Measurements from ENCODE around the gene PRKCA. TPM values are rescaled to one million over a fixed set of nuclear protein-coding genes. Genes with fewer than 3 reads are reported as not detected.

The PRKCA gene
- total RNA-seq, 1 donor from 2014 or later: 16.4 TPM

DNA sequence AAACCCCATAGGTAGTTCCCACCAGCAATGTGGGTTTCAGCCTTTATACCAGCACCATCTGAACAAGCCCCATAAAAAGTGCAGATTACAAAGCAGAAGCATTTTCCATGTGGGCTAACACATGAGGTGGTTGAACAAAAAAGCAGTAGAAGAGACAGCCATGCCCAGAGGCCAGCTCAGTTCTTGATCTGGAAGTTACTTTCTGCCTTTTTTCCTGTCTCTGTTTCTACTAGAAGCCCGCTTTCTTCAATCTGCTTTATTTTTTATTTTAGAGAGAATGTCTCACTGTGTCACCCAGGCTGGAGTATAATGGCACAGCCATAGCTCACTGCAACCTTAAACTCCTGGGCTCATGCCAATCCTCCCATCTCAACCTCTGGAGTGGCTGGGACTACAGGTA, 41.7 kb upstream of the PRKCA start:
- DNase-seq (ENCODE audit: low spot score, unreplicated experiment): no peak
- Mint-ChIP-seq H3K27ac (no peak overlapping the region), H3K4me3 (ENCODE audit: low read depth) (no peak overlapping the region), H3K36me3 (ENCODE audit: insufficient read depth) (no peaks in the 10 kb centered on the region), H3K27me3 (no peaks in the 10 kb centered on the region), H3K4me1 (ENCODE audit: low read depth) (no peaks in the 10 kb centered on the region), H3K9me3 (ENCODE audit: low read depth) (peaks cover 10% of the 10 kb centered on the region)
- TF ChIP-seq, protein P1, sequence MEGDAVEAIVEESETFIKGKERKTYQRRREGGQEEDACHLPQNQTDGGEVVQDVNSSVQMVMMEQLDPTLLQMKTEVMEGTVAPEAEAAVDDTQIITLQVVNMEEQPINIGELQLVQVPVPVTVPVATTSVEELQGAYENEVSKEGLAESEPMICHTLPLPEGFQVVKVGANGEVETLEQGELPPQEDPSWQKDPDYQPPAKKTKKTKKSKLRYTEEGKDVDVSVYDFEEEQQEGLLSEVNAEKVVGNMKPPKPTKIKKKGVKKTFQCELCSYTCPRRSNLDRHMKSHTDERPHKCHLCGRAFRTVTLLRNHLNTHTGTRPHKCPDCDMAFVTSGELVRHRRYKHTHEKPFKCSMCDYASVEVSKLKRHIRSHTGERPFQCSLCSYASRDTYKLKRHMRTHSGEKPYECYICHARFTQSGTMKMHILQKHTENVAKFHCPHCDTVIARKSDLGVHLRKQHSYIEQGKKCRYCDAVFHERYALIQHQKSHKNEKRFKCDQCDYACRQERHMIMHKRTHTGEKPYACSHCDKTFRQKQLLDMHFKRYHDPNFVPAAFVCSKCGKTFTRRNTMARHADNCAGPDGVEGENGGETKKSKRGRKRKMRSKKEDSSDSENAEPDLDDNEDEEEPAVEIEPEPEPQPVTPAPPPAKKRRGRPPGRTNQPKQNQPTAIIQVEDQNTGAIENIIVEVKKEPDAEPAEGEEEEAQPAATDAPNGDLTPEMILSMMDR (IDR thresholded peaks at IDR 0.05; ENCODE audit: unreplicated experiment): no peak

DNA sequence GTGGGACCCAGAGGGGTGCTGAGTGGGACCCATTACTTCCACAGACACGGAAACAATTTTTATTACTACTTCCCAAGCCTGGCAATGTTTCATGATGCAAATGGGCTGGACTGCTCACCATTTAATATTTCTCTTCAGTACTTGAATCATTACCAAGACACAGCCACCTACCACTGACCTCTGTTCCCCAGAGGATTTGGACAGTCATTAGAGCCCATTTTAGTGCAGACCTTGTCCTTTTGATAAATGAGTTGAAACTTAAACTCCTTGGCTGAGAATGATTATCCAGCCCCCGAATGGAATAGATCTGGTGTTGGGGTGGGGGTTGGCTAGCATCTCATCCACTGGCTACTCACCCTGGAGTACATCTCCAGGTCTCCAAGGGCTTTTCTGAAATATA, 39.6 kb upstream of the PRKCA start:
- Mint-ChIP-seq H3K27me3 (no peaks in the 10 kb centered on the region), H3K27ac (no peak overlapping the region), H3K9me3 (ENCODE audit: low read depth) (peaks cover 13% of the 10 kb centered on the region), H3K36me3 (ENCODE audit: insufficient read depth) (no peaks in the 10 kb centered on the region), H3K4me3 (ENCODE audit: low read depth) (no peak overlapping the region), H3K4me1 (ENCODE audit: low read depth) (peaks cover 2% of the 10 kb centered on the region)
- TF ChIP-seq, protein P1 (IDR thresholded peaks at IDR 0.05; ENCODE audit: unreplicated experiment): no peak
- DNase-seq (ENCODE audit: low spot score, unreplicated experiment): no peak

DNA sequence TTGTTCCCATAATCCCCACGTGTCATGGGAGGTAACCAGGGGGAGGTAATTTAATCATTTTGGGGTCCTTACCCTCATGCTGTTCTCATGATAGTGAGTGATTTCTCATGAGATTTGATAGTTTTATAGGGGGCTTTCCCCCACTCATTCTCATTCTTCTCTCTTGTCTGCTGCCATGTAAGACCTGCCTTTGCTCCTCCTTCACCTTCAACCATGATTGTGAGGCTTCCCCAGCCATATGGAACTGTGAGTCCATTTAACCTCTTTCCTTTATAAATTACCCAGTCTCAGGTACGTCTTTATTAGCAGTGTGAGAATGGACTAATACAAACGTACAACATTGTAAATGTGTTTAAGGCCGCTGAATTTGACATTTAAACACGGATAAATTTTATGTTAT, 37.7 kb upstream of the PRKCA start:
- DNase-seq (ENCODE audit: low spot score, unreplicated experiment): no peak
- Mint-ChIP-seq H3K9me3 (ENCODE audit: low read depth) (peaks cover 13% of the 10 kb centered on the region), H3K36me3 (ENCODE audit: insufficient read depth) (peaks cover 2% of the 10 kb centered on the region), H3K4me3 (ENCODE audit: low read depth) (no peak overlapping the region), H3K27me3 (no peaks in the 10 kb centered on the region), H3K27ac (no peak overlapping the region), H3K4me1 (ENCODE audit: low read depth) (peaks cover 2% of the 10 kb centered on the region)
- TF ChIP-seq, protein P1 (IDR thresholded peaks at IDR 0.05; ENCODE audit: unreplicated experiment): no peak

DNA sequence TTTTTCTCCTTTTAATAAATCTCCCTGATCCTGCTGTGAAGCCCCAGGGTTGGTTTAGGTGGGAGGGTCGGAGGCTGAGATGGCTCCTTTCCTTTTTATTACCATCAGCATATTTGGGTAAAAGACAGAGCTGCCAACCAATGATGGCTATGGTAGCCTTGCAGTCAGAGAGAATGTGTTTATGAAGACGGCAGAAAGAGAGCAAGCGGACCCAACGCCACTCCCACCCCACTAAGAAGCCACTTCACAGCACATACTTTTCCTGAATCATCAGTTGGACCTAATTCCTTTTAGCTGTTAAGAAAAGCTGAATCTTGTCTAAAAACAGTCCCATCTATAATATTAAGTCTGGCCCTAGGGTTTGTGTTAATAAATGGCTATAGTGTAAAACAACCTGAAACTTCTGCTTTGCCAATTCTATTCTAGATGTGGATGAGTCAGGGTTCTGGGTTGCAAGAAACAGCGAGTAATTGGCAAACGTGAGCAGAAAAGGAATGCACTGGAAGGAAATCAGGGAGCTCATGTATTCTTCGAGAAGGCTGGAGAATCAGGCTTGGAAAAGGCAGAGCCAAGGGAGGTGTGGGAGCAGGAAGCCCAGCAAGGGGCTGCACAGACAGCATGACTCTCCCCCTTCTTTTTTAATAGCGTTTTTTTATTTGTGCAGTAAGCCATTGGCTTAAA, 34.0 kb upstream of the PRKCA start:
- Mint-ChIP-seq H3K27me3 (no peaks in the 10 kb centered on the region), H3K36me3 (ENCODE audit: insufficient read depth) (peaks cover 3% of the 10 kb centered on the region), H3K27ac (no peak overlapping the region), H3K4me1 (ENCODE audit: low read depth) (peaks cover 2% of the 10 kb centered on the region), H3K9me3 (ENCODE audit: low read depth) (peaks cover 25% of the 10 kb centered on the region), H3K4me3 (ENCODE audit: low read depth) (no peak overlapping the region)
- TF ChIP-seq, protein P1 (IDR thresholded peaks at IDR 0.05; ENCODE audit: unreplicated experiment): no peak
- DNase-seq (ENCODE audit: low spot score, unreplicated experiment): no peak

DNA sequence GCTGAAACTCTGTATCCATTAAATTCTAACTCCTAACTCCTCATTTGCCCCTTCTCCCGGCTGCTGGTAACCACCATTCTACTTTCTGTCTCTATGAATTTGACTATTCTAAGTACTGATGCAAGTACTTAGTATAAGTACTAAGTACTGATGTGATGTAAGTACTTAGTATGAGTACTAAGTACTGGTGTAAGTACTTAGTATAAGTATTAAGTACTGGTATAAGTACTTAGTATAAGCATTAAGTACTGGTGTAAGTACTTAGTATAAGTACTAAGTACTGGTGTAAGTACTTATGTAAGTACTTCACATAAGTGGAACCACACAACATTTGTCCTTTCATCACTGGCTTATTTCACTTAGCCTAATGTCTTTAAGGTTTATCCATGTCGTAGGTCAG, 32.3 kb upstream of the PRKCA start:
- TF ChIP-seq, protein P1 (IDR thresholded peaks at IDR 0.05; ENCODE audit: unreplicated experiment): no peak
- DNase-seq (ENCODE audit: low spot score, unreplicated experiment): no peak
- no peaks in the 10 kb centered on the region for H3K27me3 Mint-ChIP-seq
- no peak overlapping the region for H3K27ac Mint-ChIP-seq
- peaks cover 3% of the 10 kb centered on the region for H3K36me3 Mint-ChIP-seq (ENCODE audit: insufficient read depth)
- H3K9me3 Mint-ChIP-seq (ENCODE audit: low read depth): peaks cover 14% of the 10 kb centered on the region
- H3K4me3 Mint-ChIP-seq (ENCODE audit: low read depth): no peak overlapping the region
- H3K4me1 Mint-ChIP-seq (ENCODE audit: low read depth): peaks cover 2% of the 10 kb centered on the region

All from progenitor cell of endocrine pancreas (in vitro differentiated cells).